WTC11 (cell line): ENCODE measurements around the gene FGD5.

ENCODE experiments used
- ATF2 ChIP-seq: sonication (generic); formaldehyde crosslinking; IDR thresholded peaks from 2 replicates; pipeline ENCODE4 v1.8.1; 2022; ENCODE audit warnings: low read depth, missing genetic modification reagents, borderline replicate concordance
- CREB1 ChIP-seq: sonication (generic); formaldehyde crosslinking; IDR thresholded peaks from 2 replicates; pipeline ENCODE4 v1.8.0; 2023; ENCODE audit warnings: mild to moderate bottlenecking, missing genetic modification reagents
- CTCF ChIP-seq: fragments of 200-600 bp; IDR thresholded peaks from 2 replicates; pipeline ENCODE4 v1.8.0; 2022; ENCODE audit warnings: antibody characterized with exemption
- E2F5 ChIP-seq: sonication (generic); formaldehyde crosslinking; IDR thresholded peaks from 2 replicates; pipeline ENCODE4 v1.8.1; 2022; ENCODE audit warnings: mild to moderate bottlenecking, moderate library complexity, missing genetic modification reagents
- ESRRA ChIP-seq: sonication (generic); formaldehyde crosslinking; IDR thresholded peaks from 2 replicates; pipeline ENCODE4 v1.8.1; 2022; ENCODE audit warnings: mild to moderate bottlenecking, missing genetic modification reagents, borderline replicate concordance
- ETV6 ChIP-seq: sonication (generic); formaldehyde crosslinking; IDR thresholded peaks from 2 replicates; pipeline ENCODE4 v1.8.1; 2022; ENCODE audit warnings: mild to moderate bottlenecking, missing genetic modification reagents
- GABPB1 ChIP-seq: sonication (generic); formaldehyde crosslinking; IDR thresholded peaks from 2 replicates; pipeline ENCODE4 v1.8.1; 2023; ENCODE audit warnings: mild to moderate bottlenecking, missing genetic modification reagents
- IRF1 ChIP-seq: sonication (generic); formaldehyde crosslinking; IDR thresholded peaks from 2 replicates; pipeline ENCODE4 v1.8.0; 2023; ENCODE audit warnings: missing genetic modification reagents
- MAX ChIP-seq: sonication (generic); formaldehyde crosslinking; IDR thresholded peaks from 2 replicates; pipeline ENCODE4 v1.8.0; 2022; ENCODE audit warnings: mild to moderate bottlenecking, missing genetic modification reagents
- MYBL2 ChIP-seq: sonication (generic); formaldehyde crosslinking; IDR thresholded peaks from 2 replicates; pipeline ENCODE4 v1.8.1; 2023; ENCODE audit warnings: mild to moderate bottlenecking, moderate library complexity, missing genetic modification reagents
- NR2C2 ChIP-seq: sonication (generic); formaldehyde crosslinking; IDR thresholded peaks from 2 replicates; pipeline ENCODE4 v1.8.0; 2022; ENCODE audit warnings: mild to moderate bottlenecking, missing genetic modification reagents
- SP1 ChIP-seq: sonication (generic); formaldehyde crosslinking; conservative IDR thresholded peaks from 2 replicates; pipeline ENCODE4 v1.8.1; 2022; ENCODE audit warnings: missing genetic modification reagents
- ZNF512 ChIP-seq: sonication (generic); formaldehyde crosslinking; IDR thresholded peaks from 2 replicates; pipeline ENCODE4 v1.8.1; 2022; ENCODE audit warnings: missing genetic modification reagents, borderline replicate concordance

GRCh38 chr3:14947886-14948608 lies 129.3 kb downstream of the FGD5 start:
- TF ChIP-seq MYBL2 (no peak), E2F5 (CRISPR knock-in tag) (no peak), MAX (CRISPR knock-in tag) (no peak), SP1 (CRISPR knock-in tag) (peak; percentile 92), ZNF512 (CRISPR knock-in tag) (no peak), CTCF (no peak), CREB1 (no peak), ETV6 (CRISPR knock-in tag) (peak; percentile 22; the same call in 1 of the 2 replicates), GABPB1 (no peak), NR2C2 (CRISPR knock-in tag) (no peak), IRF1 (CRISPR knock-in tag) (0 out of 2 replicates have a peak, but pooled peaks have one; percentile 33), ATF2 (no peak), ESRRA (CRISPR knock-in tag) (no peak)
